Measurements from ENCODE around the gene FMN2.

FMN2 gene

GRCh38 chr1:240199758-240200645 lies 108.3 kb downstream of the FMN2 start:
- DNase-seq (ENCODE audit: low spot score), result no peak

DNA sequence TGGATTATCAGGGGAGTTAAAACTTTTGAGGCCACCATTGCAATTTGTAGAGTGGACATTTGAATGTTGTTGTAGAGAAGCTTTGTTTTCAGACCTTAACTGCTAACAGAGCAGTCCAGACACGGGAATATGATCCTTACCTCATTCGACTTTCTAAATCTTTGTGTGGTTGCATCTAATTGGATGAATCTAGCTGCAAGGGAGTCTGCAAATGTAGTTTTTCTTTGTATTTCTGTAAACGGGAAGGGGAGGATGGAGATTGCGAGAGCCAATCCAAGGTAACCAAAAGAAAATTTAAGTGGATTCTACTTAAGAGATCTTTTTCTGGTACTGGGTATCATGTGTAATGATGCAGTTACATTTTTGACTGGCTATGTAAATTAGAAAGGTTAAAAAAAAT lies 110.2 kb downstream of the FMN2 start:
- no peak for DNase-seq (ENCODE audit: low spot score)

DNA sequence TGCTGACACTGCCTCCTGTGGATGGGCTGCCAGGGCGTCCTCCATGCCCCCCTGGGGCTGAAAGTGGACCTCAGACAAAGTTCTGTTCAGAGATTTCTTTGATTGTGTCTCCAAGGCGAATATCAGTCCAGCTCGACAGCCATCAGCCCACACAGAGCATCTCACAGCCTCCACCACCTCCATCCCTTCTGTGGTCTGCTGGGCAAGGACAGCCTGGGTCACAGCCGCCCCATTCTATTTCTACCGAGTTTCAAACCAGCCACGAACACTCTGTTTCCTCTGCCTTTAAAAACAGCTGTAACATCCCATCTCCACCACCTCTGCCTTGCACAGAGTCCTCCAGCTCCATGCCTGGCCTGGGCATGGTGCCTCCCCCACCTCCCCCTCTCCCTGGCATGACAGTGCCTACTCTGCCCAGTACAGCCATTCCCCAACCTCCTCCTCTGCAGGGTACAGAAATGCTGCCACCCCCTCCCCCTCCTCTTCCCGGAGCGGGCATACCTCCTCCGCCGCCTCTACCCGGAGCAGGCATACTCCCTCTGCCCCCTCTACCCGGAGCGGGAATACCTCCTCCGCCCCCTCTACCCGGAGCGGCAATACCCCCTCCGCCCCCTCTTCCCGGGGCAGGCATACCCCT lies 115.5 kb downstream of the FMN2 start:
- DNase-seq (ENCODE audit: low spot score), result no peak

GRCh38 chr1:240210026-240210425 lies 118.3 kb downstream of the FMN2 start:
- DNase-seq (ENCODE audit: low spot score), result no peak

- DNase-seq (ENCODE audit: low spot score), result no peak
Observed at GRCh38 chr1:240212556-240212955, 120.9 kb downstream of the FMN2 start.

DNA sequence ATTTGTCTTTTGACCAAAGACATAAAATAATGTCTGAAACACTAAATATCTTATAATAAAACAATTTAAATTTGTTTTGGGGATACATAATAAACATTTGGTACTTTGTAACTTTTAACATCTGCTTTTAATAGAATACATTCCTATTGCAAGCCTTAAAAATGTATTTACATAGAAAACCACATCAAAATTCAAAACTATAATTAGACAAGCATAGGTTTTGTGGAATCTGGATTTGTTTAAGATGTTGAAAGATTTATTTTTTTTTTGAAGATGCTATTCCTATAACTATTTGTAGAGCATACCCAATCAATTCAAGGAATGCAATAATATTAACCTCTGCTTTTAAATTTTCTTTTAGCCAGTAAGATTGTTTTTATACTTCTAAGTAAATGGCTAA lies 125.7 kb downstream of the FMN2 start:
- DNase-seq (ENCODE audit: low spot score), result peak; percentile 20

- no peak for DNase-seq (ENCODE audit: low spot score)
Observed at GRCh38 chr1:240219104-240219503, 127.4 kb downstream of the FMN2 start.

- DNase-seq (ENCODE audit: low spot score), result no peak
Observed at GRCh38 chr1:240226102-240226501, 134.4 kb downstream of the FMN2 start.

DNA sequence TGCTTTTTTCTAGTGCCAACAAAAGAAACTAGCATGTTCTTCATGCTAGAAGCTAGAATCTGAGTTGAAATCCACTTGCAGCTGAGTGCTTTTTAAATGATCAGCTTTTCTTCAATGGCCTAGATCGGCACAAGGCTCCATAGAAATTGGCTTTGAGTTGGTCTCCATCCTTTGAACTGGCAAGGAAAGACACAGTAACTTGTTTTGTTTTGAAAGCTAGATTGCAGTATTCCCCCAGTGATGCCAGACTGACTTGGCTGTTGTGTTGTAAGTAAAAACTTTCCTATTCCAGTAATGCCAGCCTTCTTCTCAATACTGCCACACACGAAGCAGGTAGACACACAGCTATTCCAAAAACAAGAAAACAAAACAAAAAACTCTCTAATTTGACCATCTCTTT lies 139.1 kb downstream of the FMN2 start:
- DNase-seq (ENCODE audit: low spot score), result no peak

- peak; percentile 52 for DNase-seq (ENCODE audit: low spot score)
Observed at GRCh38 chr1:240232530-240232929, 140.8 kb downstream of the FMN2 start.

GRCh38 chr1:240234485-240235210 lies 143.0 kb downstream of the FMN2 start:
- peak; percentile 75 for DNase-seq (ENCODE audit: low spot score)

- no peak for DNase-seq (ENCODE audit: low spot score)
Observed at GRCh38 chr1:240235521-240236288, 144.0 kb downstream of the FMN2 start.

- peak; percentile 63 for DNase-seq (ENCODE audit: low spot score)
Observed at GRCh38 chr1:240237305-240237721, 145.6 kb downstream of the FMN2 start.

DNA sequence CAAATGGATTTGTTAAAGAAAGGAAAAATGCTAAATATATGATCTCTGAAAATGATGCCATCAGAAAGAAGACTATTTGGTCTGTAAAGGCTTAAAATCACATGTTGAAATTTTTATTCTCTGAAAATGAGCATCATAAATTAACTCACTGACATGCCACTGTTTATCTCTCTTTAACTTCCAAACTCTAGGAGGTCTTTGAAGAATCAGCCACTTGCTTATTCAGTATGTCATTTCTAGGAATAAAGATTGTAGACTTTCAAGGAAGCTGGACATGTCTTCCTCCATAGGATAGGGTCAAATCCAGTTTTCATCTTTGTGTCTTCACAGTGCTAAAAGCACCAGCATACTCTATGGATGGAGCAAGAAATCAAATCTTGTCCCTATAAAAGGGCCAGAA lies 147.6 kb downstream of the FMN2 start:
- DNase-seq (ENCODE audit: low spot score), result no peak

GRCh38 chr1:240241278-240241677 lies 149.6 kb downstream of the FMN2 start:
- DNase-seq (ENCODE audit: low spot score), result no peak

DNA sequence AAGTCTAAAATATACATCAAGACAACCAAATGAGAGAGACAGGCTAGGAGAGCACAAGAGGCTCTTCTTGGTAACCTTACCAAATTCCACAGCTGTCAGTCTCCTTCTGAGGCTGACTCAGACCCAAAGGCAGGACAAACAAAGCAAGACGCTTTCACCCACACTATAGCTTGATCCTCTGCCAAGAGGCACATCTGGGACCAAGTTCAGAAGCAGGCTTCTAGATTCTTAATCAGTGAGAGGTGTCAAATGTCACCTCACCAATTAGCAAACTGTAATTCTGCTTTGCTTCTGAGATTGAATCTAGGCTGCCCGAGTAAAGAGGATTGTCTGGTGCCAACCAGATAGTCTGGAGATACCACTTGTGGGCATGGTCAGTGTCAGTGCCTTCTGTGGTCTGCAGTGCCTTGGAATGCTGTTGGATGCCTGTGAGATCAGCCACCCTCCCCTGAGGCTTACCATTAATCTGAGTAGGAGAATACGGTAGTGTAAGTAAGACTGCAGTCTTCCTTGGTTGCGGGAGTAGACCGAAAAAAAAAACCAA lies 151.0 kb downstream of the FMN2 start:
- DNase-seq (ENCODE audit: low spot score), result peak; percentile 76

- peak; percentile 85 for DNase-seq (ENCODE audit: low spot score)
Observed at GRCh38 chr1:240244968-240245628, 153.4 kb downstream of the FMN2 start.

DNA sequence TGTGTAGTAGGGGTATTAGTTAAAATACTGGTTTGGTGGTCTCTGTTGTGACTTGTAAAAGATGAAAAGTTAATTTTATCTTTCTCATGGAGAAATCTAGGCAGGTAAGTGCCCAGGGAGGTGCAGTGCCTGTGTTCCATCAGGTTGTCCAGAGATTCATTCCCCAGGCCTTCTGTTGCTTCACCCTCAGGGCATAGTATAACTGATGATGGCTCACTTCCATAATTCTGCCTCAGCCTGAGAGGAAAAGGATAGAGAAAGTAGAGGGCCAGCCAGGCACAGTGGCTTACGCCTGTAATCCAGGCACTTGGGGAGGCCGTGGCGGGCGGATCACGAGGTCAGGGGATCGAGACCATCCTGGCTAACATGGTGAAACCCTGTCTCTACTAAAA lies 153.9 kb downstream of the FMN2 start:
- DNase-seq (ENCODE audit: low spot score), result peak; percentile 23

DNA sequence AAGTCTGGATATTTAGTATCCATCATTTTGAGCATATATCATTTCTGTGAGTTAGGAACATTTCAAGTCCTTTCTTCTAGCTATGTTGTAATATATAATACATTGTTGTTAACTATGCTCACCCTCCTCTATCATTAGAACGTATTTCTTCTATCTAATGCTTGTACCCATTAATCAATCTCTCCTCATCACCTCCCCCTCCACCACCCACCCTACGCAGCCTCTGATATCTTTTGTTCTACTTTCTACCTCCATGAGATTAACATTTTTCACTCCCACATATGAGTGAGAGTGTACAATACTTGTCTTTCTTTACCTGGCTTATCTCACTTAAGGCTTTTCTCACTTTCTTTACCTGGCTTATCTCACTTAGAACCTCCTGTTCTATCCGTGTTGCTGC lies 156.2 kb downstream of the FMN2 start:
- DNase-seq (ENCODE audit: low spot score), result no peak

DNA sequence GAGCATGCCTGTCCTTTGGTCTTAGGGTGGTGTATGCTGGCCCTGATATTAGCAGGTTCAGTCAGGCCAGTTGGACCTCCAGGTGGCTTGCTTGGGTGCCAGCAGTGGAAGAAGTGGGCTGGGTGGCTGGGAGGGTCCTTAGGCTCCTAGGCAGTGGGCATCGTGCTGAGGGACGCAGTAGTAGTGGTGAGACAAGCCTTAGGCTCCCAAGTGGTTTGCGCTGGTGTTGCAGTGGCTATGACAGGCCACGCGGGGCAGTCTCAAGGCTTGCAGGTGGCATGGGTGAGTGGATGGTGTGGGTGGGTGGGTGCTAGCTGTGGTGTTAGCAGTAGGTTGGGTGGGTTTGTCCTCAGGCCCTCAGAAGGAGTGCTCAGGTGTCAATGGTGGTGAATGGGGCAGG lies 162.3 kb downstream of the FMN2 start:
- DNase-seq (ENCODE audit: low spot score), result no peak

DNA sequence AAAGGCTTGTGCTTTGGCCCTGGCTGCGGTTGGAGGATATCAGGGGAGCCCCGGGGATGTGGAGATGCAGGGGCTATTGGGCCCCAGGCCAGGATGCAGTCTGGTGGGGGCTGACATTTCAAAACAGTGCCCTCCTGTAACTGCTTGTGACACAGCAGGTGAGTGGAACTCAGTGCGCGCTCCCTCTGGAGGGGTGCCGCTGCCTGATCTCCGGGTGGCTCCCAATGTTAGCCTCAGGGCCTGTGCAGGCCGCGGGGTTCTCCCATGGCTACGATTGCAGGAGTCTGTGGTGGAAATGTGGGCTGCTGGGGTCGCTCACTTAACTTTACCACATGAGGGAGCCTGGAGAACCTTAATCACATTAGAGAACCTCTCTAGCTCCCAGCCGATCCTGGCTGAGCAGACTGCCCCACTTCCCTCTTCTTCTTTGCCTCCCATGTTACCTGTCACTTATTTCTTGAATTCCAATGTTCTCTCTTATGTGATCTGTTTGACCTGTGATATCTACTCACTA lies 163.2 kb downstream of the FMN2 start:
- no peak for DNase-seq (ENCODE audit: low spot score)

Data from AG08395 (cell line).